ENCODE data around the gene EFHC1. TPM values are rescaled to one million over a fixed set of nuclear protein-coding genes. Genes with fewer than 3 reads are reported as not detected.

The EFHC1 gene
- total and polyA plus RNA-seq, 4 donors: 3.3 to 11.3 (median 6.9) TPM

DNA sequence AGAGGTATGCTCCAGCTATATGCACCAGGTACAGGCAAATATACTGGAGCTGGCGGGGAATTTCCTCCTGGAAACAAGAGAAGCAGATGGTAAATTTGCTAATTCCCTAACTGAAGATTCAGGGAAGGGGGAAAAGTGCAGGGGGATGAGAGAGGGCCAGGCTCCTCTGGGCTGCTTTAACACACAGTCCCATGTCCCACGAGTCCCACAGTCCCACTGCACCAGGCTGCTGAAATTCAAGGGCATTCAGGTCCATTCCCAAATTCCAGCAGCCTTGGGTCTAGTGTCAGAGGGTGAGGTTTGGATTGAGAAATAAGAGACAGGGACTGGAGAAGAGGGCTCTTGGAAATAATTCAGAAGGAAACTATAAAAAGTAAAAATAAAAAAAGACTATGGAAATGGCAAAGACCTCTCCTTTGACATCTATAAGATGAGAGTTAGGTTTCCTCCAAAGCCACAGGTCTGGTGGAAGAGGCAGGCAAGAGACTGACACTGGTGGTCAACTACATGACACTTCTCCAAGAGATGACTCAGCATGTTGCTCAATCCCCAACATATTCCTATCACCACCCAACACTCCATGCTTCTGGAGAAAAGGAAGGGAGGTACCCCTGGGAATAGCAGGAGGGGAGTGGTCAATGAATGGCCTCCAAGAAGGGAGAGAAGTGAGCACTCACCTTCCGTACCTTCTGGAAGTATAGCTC is 87.6 kb downstream of the EFHC1 start:
- Histone ChIP-seq H3K9ac (ENCODE audit: low read depth in 1 of 2, low read length in 2 of 2) (no peak overlapping the region), H3K9me3 (ENCODE audit: control insufficient read depth in 4 of 4, low read length in 3 of 4) (no peaks in the 10 kb centered on the region), H3K27ac (ENCODE audit: low read depth in 1 of 2, low read length in 2 of 2) (no peak overlapping the region), H3K27me3 (ENCODE audit: control insufficient read depth in 4 of 4, insufficient read depth in 4 of 4, low read length in 3 of 4) (no peaks in the 10 kb centered on the region), H3K36me3 (ENCODE audit: control insufficient read depth in 4 of 4, insufficient read depth in 3 of 4, low read depth in 1 of 4, low read length in 3 of 4) (peaks cover 13 to 33% (median 21%) of the 10 kb centered on the region in 4 donors), H3K4me3 (ENCODE audit: low read depth in 1 of 3, low read length in 3 of 3) (no peak overlapping the region), H3K4me1 (ENCODE audit: control insufficient read depth in 4 of 4, insufficient read depth in 4 of 4, low read length in 3 of 4) (no peaks in the 10 kb centered on the region)
- DNase-seq (ENCODE audit: low spot score): no peak
- peak in 1 of 2 donors; percentile 24 for TF ChIP-seq HNF4A (conservative IDR thresholded peaks at IDR 0.05)
- no peak for TF ChIP-seq RAD21 (IDR thresholded peaks at IDR 0.05)
- 95% methylated on average over 3 of the region's 3 CpGs for WGBS

DNA sequence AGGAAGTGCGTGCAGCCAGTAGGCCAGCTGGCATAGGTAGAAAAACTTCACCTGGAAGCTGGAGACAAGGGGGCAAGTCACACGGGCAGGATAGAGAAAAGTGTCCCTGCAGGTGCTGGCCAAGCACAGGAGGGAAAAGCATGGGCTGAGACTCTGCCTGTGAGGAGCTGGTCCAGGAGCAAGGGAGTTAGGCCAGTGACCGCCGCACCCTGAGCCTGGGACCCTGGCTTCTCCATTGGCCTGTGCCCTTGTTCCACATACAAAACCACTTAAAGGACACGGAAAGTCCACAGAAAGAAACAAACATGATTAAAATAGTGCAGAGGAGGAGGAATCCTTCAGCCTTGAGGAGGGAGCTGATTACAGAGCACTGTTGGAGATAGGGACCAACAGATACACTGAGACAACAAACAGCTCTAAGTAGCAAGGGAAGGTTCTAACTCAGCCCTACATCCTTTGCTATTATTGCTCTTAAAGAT is 88.2 kb downstream of the EFHC1 start:
- Histone ChIP-seq H3K4me1 (ENCODE audit: control insufficient read depth in 4 of 4, insufficient read depth in 4 of 4, low read length in 3 of 4) (no peaks in the 10 kb centered on the region), H3K4me3 (ENCODE audit: low read depth in 1 of 3, low read length in 3 of 3) (no peak overlapping the region), H3K36me3 (ENCODE audit: control insufficient read depth in 4 of 4, insufficient read depth in 3 of 4, low read depth in 1 of 4, low read length in 3 of 4) (peaks cover 13 to 33% (median 19%) of the 10 kb centered on the region in 4 donors), H3K27me3 (ENCODE audit: control insufficient read depth in 4 of 4, insufficient read depth in 4 of 4, low read length in 3 of 4) (no peaks in the 10 kb centered on the region), H3K9me3 (ENCODE audit: control insufficient read depth in 4 of 4, low read length in 3 of 4) (no peaks in the 10 kb centered on the region), H3K9ac (ENCODE audit: low read depth in 1 of 2, low read length in 2 of 2) (no peak overlapping the region), H3K27ac (ENCODE audit: low read depth in 1 of 2, low read length in 2 of 2) (no peak overlapping the region)
- 99% methylated on average over 5 of the region's 5 CpGs for WGBS
- no peak for DNase-seq (ENCODE audit: low spot score)
- no peak for TF ChIP-seq SP1 (IDR thresholded peaks at IDR 0.05)
- TF ChIP-seq, protein P1, sequence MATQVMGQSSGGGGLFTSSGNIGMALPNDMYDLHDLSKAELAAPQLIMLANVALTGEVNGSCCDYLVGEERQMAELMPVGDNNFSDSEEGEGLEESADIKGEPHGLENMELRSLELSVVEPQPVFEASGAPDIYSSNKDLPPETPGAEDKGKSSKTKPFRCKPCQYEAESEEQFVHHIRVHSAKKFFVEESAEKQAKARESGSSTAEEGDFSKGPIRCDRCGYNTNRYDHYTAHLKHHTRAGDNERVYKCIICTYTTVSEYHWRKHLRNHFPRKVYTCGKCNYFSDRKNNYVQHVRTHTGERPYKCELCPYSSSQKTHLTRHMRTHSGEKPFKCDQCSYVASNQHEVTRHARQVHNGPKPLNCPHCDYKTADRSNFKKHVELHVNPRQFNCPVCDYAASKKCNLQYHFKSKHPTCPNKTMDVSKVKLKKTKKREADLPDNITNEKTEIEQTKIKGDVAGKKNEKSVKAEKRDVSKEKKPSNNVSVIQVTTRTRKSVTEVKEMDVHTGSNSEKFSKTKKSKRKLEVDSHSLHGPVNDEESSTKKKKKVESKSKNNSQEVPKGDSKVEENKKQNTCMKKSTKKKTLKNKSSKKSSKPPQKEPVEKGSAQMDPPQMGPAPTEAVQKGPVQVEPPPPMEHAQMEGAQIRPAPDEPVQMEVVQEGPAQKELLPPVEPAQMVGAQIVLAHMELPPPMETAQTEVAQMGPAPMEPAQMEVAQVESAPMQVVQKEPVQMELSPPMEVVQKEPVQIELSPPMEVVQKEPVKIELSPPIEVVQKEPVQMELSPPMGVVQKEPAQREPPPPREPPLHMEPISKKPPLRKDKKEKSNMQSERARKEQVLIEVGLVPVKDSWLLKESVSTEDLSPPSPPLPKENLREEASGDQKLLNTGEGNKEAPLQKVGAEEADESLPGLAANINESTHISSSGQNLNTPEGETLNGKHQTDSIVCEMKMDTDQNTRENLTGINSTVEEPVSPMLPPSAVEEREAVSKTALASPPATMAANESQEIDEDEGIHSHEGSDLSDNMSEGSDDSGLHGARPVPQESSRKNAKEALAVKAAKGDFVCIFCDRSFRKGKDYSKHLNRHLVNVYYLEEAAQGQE (IDR thresholded peaks at IDR 0.05): no peak
- TF ChIP-seq FOXA1 (IDR thresholded peaks at IDR 0.05): no peak

DNA sequence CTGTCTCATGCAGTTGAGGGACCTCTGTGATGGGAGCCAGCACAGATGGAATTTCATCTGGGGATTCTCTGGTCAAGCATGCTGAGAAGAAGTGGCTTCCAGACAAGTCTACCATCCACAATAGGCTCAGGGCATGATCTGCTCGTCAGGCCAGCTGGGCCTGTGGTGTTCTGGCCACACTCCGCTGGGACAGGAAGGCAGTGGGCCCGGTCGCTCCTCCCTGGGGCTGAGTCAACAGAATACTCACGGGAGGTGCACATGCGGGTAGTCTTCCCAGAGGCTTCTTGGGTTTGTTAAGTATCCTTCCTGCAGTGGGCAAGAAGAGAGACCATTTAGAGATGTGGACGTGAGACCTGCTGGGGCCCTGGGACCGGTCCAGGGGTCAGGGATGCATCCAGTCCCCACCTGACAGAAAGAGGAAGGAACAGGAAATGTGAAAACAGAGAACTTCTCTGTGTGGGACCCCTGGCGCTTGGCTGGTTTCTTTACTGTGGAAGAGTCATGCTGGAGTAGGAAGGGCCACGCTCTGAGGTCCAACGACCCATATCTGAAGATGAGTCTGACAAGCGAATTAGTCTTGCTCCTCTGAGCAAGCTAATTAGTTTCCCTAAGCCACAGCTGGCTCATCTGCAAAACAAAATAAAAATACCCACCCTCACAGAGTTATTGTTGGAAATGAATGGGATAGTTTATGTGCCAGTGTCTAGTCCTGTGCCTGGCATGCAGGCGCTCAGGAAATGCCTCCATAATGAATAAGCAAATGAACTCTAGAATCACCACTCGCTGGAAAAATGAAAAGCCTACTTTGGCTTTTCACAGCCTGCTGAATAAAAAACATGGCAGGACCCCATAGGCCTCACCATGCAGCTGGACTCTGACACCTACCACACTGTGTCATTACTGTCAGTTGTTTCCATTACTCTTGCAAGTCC is 89.4 kb downstream of the EFHC1 start:
- H3K27me3 ChIP-seq (ENCODE audit: control insufficient read depth in 4 of 4, insufficient read depth in 4 of 4, low read length in 3 of 4): no peaks in the 10 kb centered on the region
- H3K27ac ChIP-seq (ENCODE audit: low read depth in 1 of 2, low read length in 2 of 2): no peak overlapping the region
- H3K4me3 ChIP-seq (ENCODE audit: low read depth in 1 of 3, low read length in 3 of 3): no peak overlapping the region
- TF ChIP-seq FOXA2 (IDR thresholded peaks at IDR 0.05) (no peak), TAF1 (conservative IDR thresholded peaks at IDR 0.05) (no peak), FOXA1 (IDR thresholded peaks at IDR 0.05) (no peak), JUND (IDR thresholded peaks at IDR 0.05) (no peak), EGR1 (IDR thresholded peaks at IDR 0.05; ENCODE audit: low read depth in 2 of 2) (no peak), HNF4A (conservative IDR thresholded peaks at IDR 0.05) (no peak), NR2F2 (IDR thresholded peaks at IDR 0.05) (no peak), GABPA (IDR thresholded peaks at IDR 0.05 in 1 of 2, conservative IDR thresholded peaks at IDR 0.05 in 1 of 2) (no peak), HNF4G (IDR thresholded peaks at IDR 0.05) (no peak), YY1 (IDR thresholded peaks at IDR 0.05) (no peak)
- TF ChIP-seq, protein P2, sequence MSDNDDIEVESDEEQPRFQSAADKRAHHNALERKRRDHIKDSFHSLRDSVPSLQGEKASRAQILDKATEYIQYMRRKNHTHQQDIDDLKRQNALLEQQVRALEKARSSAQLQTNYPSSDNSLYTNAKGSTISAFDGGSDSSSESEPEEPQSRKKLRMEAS (IDR thresholded peaks at IDR 0.05): no peak
- TF ChIP-seq, protein P3, sequence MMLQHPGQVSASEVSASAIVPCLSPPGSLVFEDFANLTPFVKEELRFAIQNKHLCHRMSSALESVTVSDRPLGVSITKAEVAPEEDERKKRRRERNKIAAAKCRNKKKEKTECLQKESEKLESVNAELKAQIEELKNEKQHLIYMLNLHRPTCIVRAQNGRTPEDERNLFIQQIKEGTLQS (IDR thresholded peaks at IDR 0.05): no peak
- TF ChIP-seq, protein P4, sequence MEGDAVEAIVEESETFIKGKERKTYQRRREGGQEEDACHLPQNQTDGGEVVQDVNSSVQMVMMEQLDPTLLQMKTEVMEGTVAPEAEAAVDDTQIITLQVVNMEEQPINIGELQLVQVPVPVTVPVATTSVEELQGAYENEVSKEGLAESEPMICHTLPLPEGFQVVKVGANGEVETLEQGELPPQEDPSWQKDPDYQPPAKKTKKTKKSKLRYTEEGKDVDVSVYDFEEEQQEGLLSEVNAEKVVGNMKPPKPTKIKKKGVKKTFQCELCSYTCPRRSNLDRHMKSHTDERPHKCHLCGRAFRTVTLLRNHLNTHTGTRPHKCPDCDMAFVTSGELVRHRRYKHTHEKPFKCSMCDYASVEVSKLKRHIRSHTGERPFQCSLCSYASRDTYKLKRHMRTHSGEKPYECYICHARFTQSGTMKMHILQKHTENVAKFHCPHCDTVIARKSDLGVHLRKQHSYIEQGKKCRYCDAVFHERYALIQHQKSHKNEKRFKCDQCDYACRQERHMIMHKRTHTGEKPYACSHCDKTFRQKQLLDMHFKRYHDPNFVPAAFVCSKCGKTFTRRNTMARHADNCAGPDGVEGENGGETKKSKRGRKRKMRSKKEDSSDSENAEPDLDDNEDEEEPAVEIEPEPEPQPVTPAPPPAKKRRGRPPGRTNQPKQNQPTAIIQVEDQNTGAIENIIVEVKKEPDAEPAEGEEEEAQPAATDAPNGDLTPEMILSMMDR (IDR thresholded peaks at IDR 0.05; ENCODE audit: low read depth, low read length, missing input control): no peak
- H3K9ac ChIP-seq (ENCODE audit: low read depth in 1 of 2, low read length in 2 of 2): no peak overlapping the region
- H3K4me1 ChIP-seq (ENCODE audit: control insufficient read depth in 4 of 4, insufficient read depth in 4 of 4, low read length in 3 of 4): no peaks in the 10 kb centered on the region
- DNase-seq (ENCODE audit: low spot score): no peak
- 93% methylated on average over 14 of the region's 14 CpGs for WGBS
- no peaks in the 10 kb centered on the region for H3K9me3 ChIP-seq (ENCODE audit: control insufficient read depth in 4 of 4, low read length in 3 of 4)
- peaks cover 13 to 33% (median 20%) of the 10 kb centered on the region in 4 donors for H3K36me3 ChIP-seq (ENCODE audit: control insufficient read depth in 4 of 4, insufficient read depth in 3 of 4, low read depth in 1 of 4, low read length in 3 of 4)
